Memory B cell (primary cell): ENCODE results near the gene CFAP58.

Source experiments
- ATAC-seq: fragments of 150-1000 bp; cut with Tn5 transposase; 2 replicates; pipeline ENCODE4 v1.10.0; 2021; ENCODE audit warnings: low read depth, mild to moderate bottlenecking, moderate library complexity
- DNase-seq, 2 donors: peaks; one replicate each; pipeline ENCODE4 v3.0.0; 2022; ENCODE audit warnings: low spot score in 2 of 2
- H3K27ac Mint-ChIP-seq: one replicate; pipeline ENCODE4 v1.8.0; 2022; ENCODE audit warnings: mild to moderate bottlenecking, moderate library complexity, mixed read lengths
- H3K27me3 Mint-ChIP-seq: one replicate; pipeline ENCODE4 v1.8.0; 2022; ENCODE audit warnings: mixed read lengths
- H3K36me3 Mint-ChIP-seq: one replicate; pipeline ENCODE4 v1.8.0; 2022; ENCODE audit warnings: mild to moderate bottlenecking, mixed read lengths
- H3K4me1 Mint-ChIP-seq: one replicate; pipeline ENCODE4 v1.8.0; 2022; ENCODE audit warnings: mixed read lengths
- H3K4me3 Mint-ChIP-seq: one replicate; pipeline ENCODE4 v1.8.0; 2022; ENCODE audit warnings: mild to moderate bottlenecking, moderate library complexity, mixed read lengths
- H3K9me3 Mint-ChIP-seq: one replicate; pipeline ENCODE4 v1.8.0; 2022; ENCODE audit warnings: mixed read lengths

The CFAP58 gene

DNA sequence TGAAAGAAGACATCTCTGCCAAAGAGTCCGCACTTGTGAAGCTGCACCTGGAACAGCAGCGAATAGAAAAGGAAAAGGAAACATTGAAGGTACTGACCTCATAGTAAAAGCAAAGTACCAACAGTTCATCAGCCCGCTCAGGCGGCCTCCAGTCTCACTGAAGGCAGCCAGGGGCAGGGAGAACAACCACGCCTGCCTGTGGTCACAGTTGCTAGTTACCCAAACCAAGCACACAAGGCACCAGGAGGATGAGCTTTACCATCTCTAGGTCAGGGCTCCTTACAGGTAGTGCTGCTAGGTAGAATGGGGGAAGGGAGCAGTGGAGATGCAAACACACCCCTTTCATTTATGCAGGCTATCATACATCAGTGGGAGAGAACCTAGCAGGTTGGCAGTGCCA is 39.8 kb downstream of the CFAP58 start:
- H3K4me3 Mint-ChIP-seq: no peak overlapping the region
- no peak overlapping the region for H3K27ac Mint-ChIP-seq
- DNase-seq: no peak
- no peak for ATAC-seq
- peaks cover 18% of the 10 kb centered on the region for H3K27me3 Mint-ChIP-seq
- no peaks in the 10 kb centered on the region for H3K4me1 Mint-ChIP-seq
- no peaks in the 10 kb centered on the region for H3K9me3 Mint-ChIP-seq
- no peaks in the 10 kb centered on the region for H3K36me3 Mint-ChIP-seq

DNA sequence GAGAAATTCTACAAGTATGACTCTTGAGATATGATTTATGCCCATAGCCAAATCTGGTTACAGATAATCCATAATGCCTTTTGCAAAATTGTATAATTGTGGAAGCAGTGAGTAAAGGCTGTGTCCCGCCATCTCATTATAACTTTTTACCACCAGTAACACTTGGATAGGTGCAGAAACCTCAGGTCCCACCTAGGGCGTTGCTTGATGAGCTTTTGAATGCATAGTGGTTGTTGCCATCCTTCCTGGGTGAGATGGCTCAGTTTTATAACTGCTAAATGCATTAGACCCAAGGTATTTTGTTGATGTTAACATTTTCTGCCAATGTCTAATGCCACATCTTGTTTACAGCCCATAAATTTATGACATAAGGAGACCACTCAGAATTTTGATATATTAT is 42.9 kb downstream of the CFAP58 start:
- ATAC-seq: no peak
- DNase-seq: no peak
- no peaks in the 10 kb centered on the region for H3K4me1 Mint-ChIP-seq
- peaks cover 23% of the 10 kb centered on the region for H3K27me3 Mint-ChIP-seq
- H3K36me3 Mint-ChIP-seq: no peaks in the 10 kb centered on the region
- H3K9me3 Mint-ChIP-seq: no peaks in the 10 kb centered on the region
- H3K4me3 Mint-ChIP-seq: no peak overlapping the region
- no peak overlapping the region for H3K27ac Mint-ChIP-seq

- no peaks in the 10 kb centered on the region for H3K4me1 Mint-ChIP-seq
- H3K9me3 Mint-ChIP-seq: peaks cover 1% of the 10 kb centered on the region
- no peaks in the 10 kb centered on the region for H3K36me3 Mint-ChIP-seq
- ATAC-seq: no peak
- H3K27ac Mint-ChIP-seq: no peak overlapping the region
- no peak overlapping the region for H3K4me3 Mint-ChIP-seq
- peaks cover 12% of the 10 kb centered on the region for H3K27me3 Mint-ChIP-seq
- no peak for DNase-seq
Measured at GRCh38 chr10:104403636-104404035, 50.0 kb downstream of the CFAP58 start.

GRCh38 chr10:104406715-104407650 is 53.4 kb downstream of the CFAP58 start:
- Mint-ChIP-seq H3K27ac (no peak overlapping the region), H3K27me3 (peaks cover 3% of the 10 kb centered on the region), H3K4me1 (no peaks in the 10 kb centered on the region), H3K4me3 (no peak overlapping the region), H3K9me3 (peaks cover 1% of the 10 kb centered on the region), H3K36me3 (no peaks in the 10 kb centered on the region)
- ATAC-seq (no peak), DNase-seq (no peak)

DNA sequence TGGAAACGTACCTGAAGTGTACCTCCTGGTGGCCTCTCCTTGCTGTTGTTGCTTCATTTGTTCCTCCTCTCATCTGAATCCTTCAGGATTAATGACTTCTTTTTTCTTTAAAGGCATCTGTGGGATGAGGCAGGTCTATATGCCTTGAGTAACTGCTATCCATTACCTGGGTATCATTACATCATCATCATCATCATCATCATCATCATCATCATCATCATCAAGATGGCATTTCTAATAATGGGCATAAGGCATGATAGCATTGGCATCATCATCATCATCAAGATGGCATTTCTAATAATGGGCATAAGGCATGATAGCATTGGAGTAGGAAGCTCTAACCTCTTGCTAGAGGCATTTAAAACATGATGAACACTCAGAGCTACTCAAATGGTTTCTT is 59.9 kb downstream of the CFAP58 start:
- DNase-seq (no peak), ATAC-seq (no peak)
- Mint-ChIP-seq H3K36me3 (no peaks in the 10 kb centered on the region), H3K27me3 (peaks cover 11% of the 10 kb centered on the region), H3K9me3 (no peaks in the 10 kb centered on the region), H3K27ac (no peak overlapping the region), H3K4me3 (no peak overlapping the region), H3K4me1 (no peaks in the 10 kb centered on the region)

DNA sequence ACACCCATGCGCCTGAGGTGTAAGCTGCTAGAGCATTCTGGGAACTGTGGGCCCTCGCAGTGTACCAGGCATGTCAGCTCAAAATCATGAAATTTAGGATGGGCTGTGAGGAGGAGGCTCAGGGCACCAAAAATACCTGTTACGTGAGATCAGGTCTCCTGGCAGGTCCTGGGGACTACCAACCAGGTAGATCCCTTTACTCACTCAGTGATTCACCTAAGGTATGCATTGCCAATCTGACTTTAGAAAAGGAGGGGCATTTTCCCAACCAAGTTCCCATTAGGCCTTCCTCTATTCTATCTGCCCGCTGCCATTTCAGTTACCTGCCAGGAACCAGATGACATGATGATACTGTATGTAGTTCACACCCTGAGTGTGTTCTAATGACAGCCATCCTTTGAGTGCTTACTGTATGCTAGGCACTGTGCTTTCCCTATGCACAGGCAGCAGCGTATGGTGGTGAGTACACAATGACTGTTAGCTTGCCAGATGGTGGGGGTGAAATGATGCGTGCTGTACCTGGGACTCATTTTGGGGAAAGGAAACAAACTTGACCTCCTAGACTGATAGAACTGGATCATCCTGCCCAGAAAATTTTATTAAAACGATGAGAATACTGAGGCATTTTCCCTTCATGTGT is 62.0 kb downstream of the CFAP58 start:
- Mint-ChIP-seq H3K36me3 (no peaks in the 10 kb centered on the region), H3K27me3 (peaks cover 9% of the 10 kb centered on the region), H3K4me3 (no peak overlapping the region), H3K4me1 (no peaks in the 10 kb centered on the region), H3K27ac (no peak overlapping the region), H3K9me3 (no peaks in the 10 kb centered on the region)
- ATAC-seq (no peak), DNase-seq (no peak)

- H3K4me3 Mint-ChIP-seq: no peak overlapping the region
- no peak overlapping the region for H3K27ac Mint-ChIP-seq
- no peaks in the 10 kb centered on the region for H3K9me3 Mint-ChIP-seq
- DNase-seq (no peak), ATAC-seq (no peak)
- H3K36me3 Mint-ChIP-seq: no peaks in the 10 kb centered on the region
- H3K4me1 Mint-ChIP-seq: no peaks in the 10 kb centered on the region
- peaks cover 11% of the 10 kb centered on the region for H3K27me3 Mint-ChIP-seq
Measured at GRCh38 chr10:104416851-104417250, 63.2 kb downstream of the CFAP58 start.

- no peak overlapping the region for H3K27ac Mint-ChIP-seq
- no peaks in the 10 kb centered on the region for H3K9me3 Mint-ChIP-seq
- no peaks in the 10 kb centered on the region for H3K4me1 Mint-ChIP-seq
- DNase-seq: no peak
- peaks cover 11% of the 10 kb centered on the region for H3K27me3 Mint-ChIP-seq
- H3K36me3 Mint-ChIP-seq: no peaks in the 10 kb centered on the region
- ATAC-seq: no peak
- no peak overlapping the region for H3K4me3 Mint-ChIP-seq
Measured at GRCh38 chr10:104417637-104418292, 64.1 kb downstream of the CFAP58 start.

DNA sequence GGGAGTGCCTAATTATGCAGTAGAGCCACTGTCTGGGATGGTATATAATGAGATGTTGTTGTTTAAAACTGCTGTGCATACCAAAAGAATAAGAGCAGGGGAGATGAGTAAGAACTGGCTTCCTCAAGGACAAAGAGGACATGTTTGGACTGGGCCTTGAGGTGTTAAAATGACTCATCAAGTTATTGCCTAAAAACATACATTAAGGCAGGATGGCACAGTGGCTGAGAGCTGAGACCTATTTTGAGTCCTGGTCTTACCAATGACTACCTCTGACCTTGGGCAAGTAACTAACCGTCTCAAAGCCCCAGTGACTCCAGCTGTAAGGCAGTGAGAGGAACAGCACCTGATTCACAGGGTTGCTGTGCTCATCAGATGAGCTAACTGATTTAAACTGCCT is 71.1 kb downstream of the CFAP58 start:
- DNase-seq: no peak
- H3K9me3 Mint-ChIP-seq: no peaks in the 10 kb centered on the region
- H3K36me3 Mint-ChIP-seq: no peaks in the 10 kb centered on the region
- peaks cover 1% of the 10 kb centered on the region for H3K27me3 Mint-ChIP-seq
- no peak for ATAC-seq
- no peak overlapping the region for H3K27ac Mint-ChIP-seq
- no peak overlapping the region for H3K4me3 Mint-ChIP-seq
- H3K4me1 Mint-ChIP-seq: no peaks in the 10 kb centered on the region

GRCh38 chr10:104427989-104428388 is 74.4 kb downstream of the CFAP58 start:
- H3K4me3 Mint-ChIP-seq: no peak overlapping the region
- DNase-seq (no peak), ATAC-seq (no peak)
- no peaks in the 10 kb centered on the region for H3K4me1 Mint-ChIP-seq
- no peaks in the 10 kb centered on the region for H3K27me3 Mint-ChIP-seq
- no peak overlapping the region for H3K27ac Mint-ChIP-seq
- H3K9me3 Mint-ChIP-seq: no peaks in the 10 kb centered on the region
- H3K36me3 Mint-ChIP-seq: no peaks in the 10 kb centered on the region

DNA sequence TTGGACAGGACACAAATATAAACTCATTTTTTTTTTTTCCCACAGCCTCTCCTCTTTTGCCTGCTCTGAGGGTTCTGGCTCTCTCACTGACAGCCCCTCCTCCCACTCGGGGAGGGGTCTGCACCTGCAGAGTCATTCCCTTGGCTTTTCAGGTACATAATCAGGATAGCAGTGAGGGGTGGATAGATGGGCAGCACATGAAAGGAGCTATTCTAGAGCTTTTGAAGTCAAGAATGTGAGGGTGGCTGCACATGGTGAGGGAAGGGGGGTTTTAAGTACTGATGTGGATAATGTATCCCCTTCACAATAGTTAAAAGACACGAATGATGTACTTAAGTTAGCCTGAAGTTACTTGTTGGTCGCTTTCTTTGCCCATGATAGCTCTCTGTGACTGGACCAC is 76.2 kb downstream of the CFAP58 start:
- H3K36me3 Mint-ChIP-seq: no peaks in the 10 kb centered on the region
- H3K27ac Mint-ChIP-seq: no peak overlapping the region
- DNase-seq (no peak), ATAC-seq (no peak)
- no peaks in the 10 kb centered on the region for H3K9me3 Mint-ChIP-seq
- H3K27me3 Mint-ChIP-seq: peaks cover 2% of the 10 kb centered on the region
- H3K4me3 Mint-ChIP-seq: no peak overlapping the region
- H3K4me1 Mint-ChIP-seq: no peaks in the 10 kb centered on the region

GRCh38 chr10:104430360-104430759 is 76.7 kb downstream of the CFAP58 start:
- no peaks in the 10 kb centered on the region for H3K36me3 Mint-ChIP-seq
- H3K4me3 Mint-ChIP-seq: no peak overlapping the region
- H3K9me3 Mint-ChIP-seq: no peaks in the 10 kb centered on the region
- ATAC-seq: no peak
- H3K27ac Mint-ChIP-seq: no peak overlapping the region
- no peak for DNase-seq
- peaks cover 2% of the 10 kb centered on the region for H3K27me3 Mint-ChIP-seq
- H3K4me1 Mint-ChIP-seq: no peaks in the 10 kb centered on the region

GRCh38 chr10:104433669-104434068 is 80.0 kb downstream of the CFAP58 start:
- no peak for ATAC-seq
- no peak for DNase-seq
- no peaks in the 10 kb centered on the region for H3K36me3 Mint-ChIP-seq
- H3K4me1 Mint-ChIP-seq: no peaks in the 10 kb centered on the region
- H3K9me3 Mint-ChIP-seq: no peaks in the 10 kb centered on the region
- H3K27ac Mint-ChIP-seq: no peak overlapping the region
- peaks cover 4% of the 10 kb centered on the region for H3K27me3 Mint-ChIP-seq
- no peak overlapping the region for H3K4me3 Mint-ChIP-seq

- DNase-seq (no peak), ATAC-seq (no peak)
- H3K9me3 Mint-ChIP-seq: no peaks in the 10 kb centered on the region
- peaks cover 4% of the 10 kb centered on the region for H3K27me3 Mint-ChIP-seq
- H3K4me3 Mint-ChIP-seq: no peak overlapping the region
- no peaks in the 10 kb centered on the region for H3K4me1 Mint-ChIP-seq
- H3K27ac Mint-ChIP-seq: no peak overlapping the region
- H3K36me3 Mint-ChIP-seq: no peaks in the 10 kb centered on the region
Measured at GRCh38 chr10:104434601-104435000, 81.0 kb downstream of the CFAP58 start.
